ENCODE data around the gene LILRA5. TPM values are rescaled to one million over a fixed set of nuclear protein-coding genes. Genes with fewer than 3 reads are reported as not detected.

LILRA5 gene
- total RNA-seq, 1 experiment from 2014 or later: not detected

DNA sequence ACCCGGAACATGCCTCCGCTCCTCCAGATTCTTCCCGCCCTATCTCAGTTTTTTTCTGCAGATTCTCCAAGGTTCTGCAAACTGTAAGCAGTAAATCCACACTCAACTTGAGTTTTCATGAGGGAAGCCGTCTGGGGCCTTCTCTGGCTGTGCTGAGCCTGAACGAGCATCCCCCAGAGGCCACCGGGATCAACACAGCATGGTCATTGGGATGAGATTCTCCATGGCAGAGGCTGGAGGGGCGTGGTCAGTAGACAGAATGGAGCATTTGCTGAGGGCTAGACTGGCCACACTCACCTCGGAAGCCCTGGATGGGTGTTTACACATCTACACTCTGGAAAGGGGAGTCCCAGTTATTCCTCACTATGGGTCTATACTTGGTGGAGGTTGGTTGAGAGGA lies 28.3 kb upstream of the LILRA5 start:
- intact Hi-C loops (cut with micrococcal nuclease): no loop called here
- H3K4me3 ChIP-seq (ENCODE audit: low read length): no peak overlapping the region
- ATAC-seq (no peak), DNase-seq (no peak)
- no TSS peak for BruUV-seq (replicated peaks)
- POLR2A ChIA-PET (ENCODE audit: unreplicated experiment): no interaction called here
- CTCF ChIA-PET: no interaction called here
- no peak overlapping the region for H3K4me2 ChIP-seq (ENCODE audit: low read length)
- H3K79me2 ChIP-seq (ENCODE audit: low read length): no peaks in the 10 kb centered on the region
- H3K9ac ChIP-seq (ENCODE audit: low read length): no peak overlapping the region
- H3K27ac ChIP-seq (ENCODE audit: low read length): no peak overlapping the region
- H3K9me3 ChIP-seq (ENCODE audit: low read length): no peaks in the 10 kb centered on the region
- H3K36me3 ChIP-seq (ENCODE audit: low read depth, low read length): no peaks in the 10 kb centered on the region
- no peak for TF ChIP-seq EZH2 (IDR thresholded peaks at IDR 0.05; ENCODE audit: low read length, unreplicated experiment)
- TF ChIP-seq, protein P1, sequence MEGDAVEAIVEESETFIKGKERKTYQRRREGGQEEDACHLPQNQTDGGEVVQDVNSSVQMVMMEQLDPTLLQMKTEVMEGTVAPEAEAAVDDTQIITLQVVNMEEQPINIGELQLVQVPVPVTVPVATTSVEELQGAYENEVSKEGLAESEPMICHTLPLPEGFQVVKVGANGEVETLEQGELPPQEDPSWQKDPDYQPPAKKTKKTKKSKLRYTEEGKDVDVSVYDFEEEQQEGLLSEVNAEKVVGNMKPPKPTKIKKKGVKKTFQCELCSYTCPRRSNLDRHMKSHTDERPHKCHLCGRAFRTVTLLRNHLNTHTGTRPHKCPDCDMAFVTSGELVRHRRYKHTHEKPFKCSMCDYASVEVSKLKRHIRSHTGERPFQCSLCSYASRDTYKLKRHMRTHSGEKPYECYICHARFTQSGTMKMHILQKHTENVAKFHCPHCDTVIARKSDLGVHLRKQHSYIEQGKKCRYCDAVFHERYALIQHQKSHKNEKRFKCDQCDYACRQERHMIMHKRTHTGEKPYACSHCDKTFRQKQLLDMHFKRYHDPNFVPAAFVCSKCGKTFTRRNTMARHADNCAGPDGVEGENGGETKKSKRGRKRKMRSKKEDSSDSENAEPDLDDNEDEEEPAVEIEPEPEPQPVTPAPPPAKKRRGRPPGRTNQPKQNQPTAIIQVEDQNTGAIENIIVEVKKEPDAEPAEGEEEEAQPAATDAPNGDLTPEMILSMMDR (conservative IDR thresholded peaks at IDR 0.05; ENCODE audit: low read depth, low read length): no peak
- TF ChIP-seq EZH2phosphoT487 (IDR thresholded peaks at IDR 0.05; ENCODE audit: borderline replicate concordance, low read length): no peak
- H3K9me2 ChIP-seq (replicated peaks; ENCODE audit: low read length): no peaks in the 10 kb centered on the region
- H3F3A ChIP-seq (ENCODE audit: low read length, unreplicated experiment): no peaks in the 10 kb centered on the region
- peaks cover 89% of the 10 kb centered on the region for H3K27me3 ChIP-seq (ENCODE audit: low read length)
- H4K20me1 ChIP-seq (ENCODE audit: low read length): no peaks in the 10 kb centered on the region
- no peaks in the 10 kb centered on the region for H3K4me1 ChIP-seq (ENCODE audit: insufficient read depth, low read length)
- H2AFZ ChIP-seq (ENCODE audit: low read length): no peak overlapping the region

DNA sequence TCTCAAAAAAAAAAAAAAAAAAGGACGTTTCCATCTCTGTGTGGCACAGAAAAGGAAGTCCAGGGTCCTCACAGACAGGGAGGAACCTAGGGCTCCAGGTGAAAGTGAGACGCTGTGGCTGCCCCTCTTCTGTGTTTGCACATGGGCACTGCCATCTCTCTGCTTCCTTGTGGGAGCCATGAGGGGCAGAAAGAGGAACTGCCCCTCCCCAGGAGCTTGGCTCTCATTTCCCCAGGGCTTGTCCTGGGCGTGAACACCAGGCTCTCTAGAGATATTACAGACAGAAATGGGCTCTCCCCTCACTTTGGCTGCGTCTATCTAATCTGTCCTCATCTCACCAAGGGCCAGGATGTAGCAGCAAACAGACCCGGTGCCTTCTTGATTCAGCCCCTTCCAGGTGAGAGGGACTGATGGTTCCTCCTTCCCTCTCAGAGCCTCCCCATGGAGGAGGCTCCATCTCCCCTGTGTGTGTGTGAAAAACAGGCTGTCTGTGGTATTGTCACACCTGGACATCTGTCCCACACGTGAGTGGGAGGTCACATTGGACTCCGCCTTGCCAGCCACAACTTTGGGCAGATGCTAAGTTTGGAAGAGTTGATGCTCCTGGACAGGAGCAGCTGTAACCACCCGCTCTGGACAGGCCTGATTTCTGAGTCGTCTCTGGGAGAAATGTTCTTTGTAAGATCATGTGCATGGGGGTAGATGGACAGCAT lies 26.8 kb upstream of the LILRA5 start:
- TF ChIP-seq, protein P1 (conservative IDR thresholded peaks at IDR 0.05; ENCODE audit: low read depth, low read length): no peak
- no peak for TF ChIP-seq EZH2 (IDR thresholded peaks at IDR 0.05; ENCODE audit: low read length, unreplicated experiment)
- TF ChIP-seq EZH2phosphoT487 (IDR thresholded peaks at IDR 0.05; ENCODE audit: borderline replicate concordance, low read length): no peak
- Histone ChIP-seq H2AFZ (ENCODE audit: low read length) (no peak overlapping the region), H3K27ac (ENCODE audit: low read length) (no peak overlapping the region), H4K20me1 (ENCODE audit: low read length) (no peaks in the 10 kb centered on the region), H3K4me1 (ENCODE audit: insufficient read depth, low read length) (no peaks in the 10 kb centered on the region), H3K9me3 (ENCODE audit: low read length) (no peaks in the 10 kb centered on the region), H3K9me2 (replicated peaks; ENCODE audit: low read length) (no peaks in the 10 kb centered on the region), H3F3A (ENCODE audit: low read length, unreplicated experiment) (no peaks in the 10 kb centered on the region), H3K79me2 (ENCODE audit: low read length) (no peaks in the 10 kb centered on the region), H3K27me3 (ENCODE audit: low read length) (peaks cover 83% of the 10 kb centered on the region), H3K4me3 (ENCODE audit: low read length) (no peak overlapping the region), H3K36me3 (ENCODE audit: low read depth, low read length) (no peaks in the 10 kb centered on the region), H3K4me2 (ENCODE audit: low read length) (no peak overlapping the region), H3K9ac (ENCODE audit: low read length) (no peak overlapping the region)
- no TSS peak for BruUV-seq (replicated peaks)
- ATAC-seq (no peak), DNase-seq (no peak)
- CTCF ChIA-PET: no interaction called here
- intact Hi-C loops (cut with micrococcal nuclease): no loop called here
- POLR2A ChIA-PET (ENCODE audit: unreplicated experiment): no interaction called here

DNA sequence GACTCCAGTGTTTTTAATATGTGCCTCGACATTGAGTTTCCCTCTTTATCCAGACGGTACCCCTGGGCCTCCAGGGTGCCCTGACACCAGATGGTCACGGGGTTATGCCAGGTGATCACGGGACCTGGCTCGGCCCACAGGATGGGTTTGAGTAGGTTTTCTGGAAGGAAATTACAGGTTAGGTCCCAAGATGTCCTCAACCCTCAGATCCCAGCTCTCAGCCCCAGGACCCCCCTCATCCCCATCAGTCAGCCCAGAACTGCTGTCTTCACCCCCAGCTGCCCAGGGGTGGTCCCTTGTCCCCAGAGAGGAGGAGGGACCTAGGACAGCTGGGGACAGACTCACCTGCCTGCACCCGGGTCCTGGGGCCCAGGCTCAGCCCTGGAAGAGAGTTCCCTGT lies 25.6 kb upstream of the LILRA5 start:
- intact Hi-C loops (cut with micrococcal nuclease): no loop called here
- Histone ChIP-seq H3K4me2 (ENCODE audit: low read length) (no peak overlapping the region), H3K4me3 (ENCODE audit: low read length) (no peak overlapping the region), H3K9me2 (replicated peaks; ENCODE audit: low read length) (no peaks in the 10 kb centered on the region), H3K9me3 (ENCODE audit: low read length) (no peaks in the 10 kb centered on the region), H4K20me1 (ENCODE audit: low read length) (no peaks in the 10 kb centered on the region), H3K36me3 (ENCODE audit: low read depth, low read length) (no peaks in the 10 kb centered on the region), H3K4me1 (ENCODE audit: insufficient read depth, low read length) (no peaks in the 10 kb centered on the region), H3K9ac (ENCODE audit: low read length) (no peak overlapping the region), H3F3A (ENCODE audit: low read length, unreplicated experiment) (no peaks in the 10 kb centered on the region), H3K27ac (ENCODE audit: low read length) (no peak overlapping the region), H3K79me2 (ENCODE audit: low read length) (no peaks in the 10 kb centered on the region), H2AFZ (ENCODE audit: low read length) (no peak overlapping the region), H3K27me3 (ENCODE audit: low read length) (peaks cover 80% of the 10 kb centered on the region)
- no TSS peak for BruUV-seq (replicated peaks)
- ATAC-seq (no peak), DNase-seq (no peak)
- CTCF ChIA-PET: no interaction called here
- POLR2A ChIA-PET (ENCODE audit: unreplicated experiment): no interaction called here
- TF ChIP-seq, protein P1 (conservative IDR thresholded peaks at IDR 0.05; ENCODE audit: low read depth, low read length): no peak
- TF ChIP-seq EZH2 (IDR thresholded peaks at IDR 0.05; ENCODE audit: low read length, unreplicated experiment) (no peak), EZH2phosphoT487 (IDR thresholded peaks at IDR 0.05; ENCODE audit: borderline replicate concordance, low read length) (no peak)
